D341Med (cell line): ENCODE measurements around the gene ITPKB.

Source experiments
- DNase-seq: peaks from one replicate; pipeline ENCODE4 v3.0.0; 2012; ENCODE audit warnings: low spot score

ITPKB gene

GRCh38 chr1:226685196-226685820 is 53.8 kb downstream of the ITPKB start:
- no peak for DNase-seq

GRCh38 chr1:226684026-226684425 is 55.1 kb downstream of the ITPKB start:
- DNase-seq = no peak

- no peak for DNase-seq
Measured at GRCh38 chr1:226682871-226683814, 55.9 kb downstream of the ITPKB start.

GRCh38 chr1:226681652-226682493 is 57.2 kb downstream of the ITPKB start:
- DNase-seq = no peak

- DNase-seq = no peak
Measured at GRCh38 chr1:226680653-226681052, 58.4 kb downstream of the ITPKB start.

- no peak for DNase-seq
Measured at GRCh38 chr1:226679853-226680516, 59.1 kb downstream of the ITPKB start.

GRCh38 chr1:226679262-226679661 is 59.8 kb downstream of the ITPKB start:
- DNase-seq = no peak

GRCh38 chr1:226678701-226679100 is 60.4 kb downstream of the ITPKB start:
- DNase-seq = no peak

- DNase-seq = no peak
Measured at GRCh38 chr1:226678251-226678650, 60.8 kb downstream of the ITPKB start.

GRCh38 chr1:226677027-226678020 is 61.8 kb downstream of the ITPKB start:
- DNase-seq = no peak

GRCh38 chr1:226676381-226676780 is 62.7 kb downstream of the ITPKB start:
- DNase-seq = no peak

GRCh38 chr1:226675715-226676357 is 63.2 kb downstream of the ITPKB start:
- DNase-seq = no peak

GRCh38 chr1:226674892-226675714 is 64.0 kb downstream of the ITPKB start:
- no peak for DNase-seq

GRCh38 chr1:226672339-226672762 is 66.7 kb downstream of the ITPKB start:
- DNase-seq = no peak

GRCh38 chr1:226671277-226671676 is 67.8 kb downstream of the ITPKB start:
- DNase-seq = no peak

GRCh38 chr1:226670073-226670472 is 69.0 kb downstream of the ITPKB start:
- DNase-seq = no peak

GRCh38 chr1:226668173-226668560 is 70.9 kb downstream of the ITPKB start:
- DNase-seq = no peak

- no peak for DNase-seq
Measured at GRCh38 chr1:226666692-226667091, 72.4 kb downstream of the ITPKB start.

- DNase-seq = no peak
Measured at GRCh38 chr1:226666164-226666506, 72.9 kb downstream of the ITPKB start.
